HG02798 (cell line): ENCODE results near the gene SMARCA2.

Source experiments
- ATAC-seq: cut with Tn5 transposase; IDR thresholded peaks from one replicate; pipeline ENCODE4 v1.9.1; 2021; ENCODE audit warnings: mild to moderate bottlenecking; ENCODE audit not compliant: unreplicated experiment, poor library complexity

The SMARCA2 gene

GRCh38 chr9:2163231-2163885 is 148.2 kb downstream of the SMARCA2 start:
- no peak for ATAC-seq

DNA sequence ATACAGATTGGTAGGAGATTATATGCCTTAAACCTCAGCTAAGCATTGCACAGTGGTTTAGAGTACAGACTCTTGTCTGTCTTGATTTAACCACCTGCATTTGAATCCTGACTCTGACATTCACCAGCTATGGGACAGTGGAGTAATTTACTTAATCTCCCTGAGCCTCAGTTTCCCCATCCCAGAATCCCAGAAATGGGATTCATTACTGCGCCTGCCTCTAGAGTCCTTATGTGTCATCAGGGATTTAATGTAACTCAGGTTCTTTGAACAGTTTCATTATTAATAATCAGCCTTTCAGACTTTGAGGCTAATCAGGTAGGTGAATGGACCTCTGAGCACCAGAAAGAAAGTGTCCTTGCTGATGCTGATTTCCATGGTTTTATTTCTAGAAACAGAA is 149.1 kb downstream of the SMARCA2 start:
- no peak for ATAC-seq

DNA sequence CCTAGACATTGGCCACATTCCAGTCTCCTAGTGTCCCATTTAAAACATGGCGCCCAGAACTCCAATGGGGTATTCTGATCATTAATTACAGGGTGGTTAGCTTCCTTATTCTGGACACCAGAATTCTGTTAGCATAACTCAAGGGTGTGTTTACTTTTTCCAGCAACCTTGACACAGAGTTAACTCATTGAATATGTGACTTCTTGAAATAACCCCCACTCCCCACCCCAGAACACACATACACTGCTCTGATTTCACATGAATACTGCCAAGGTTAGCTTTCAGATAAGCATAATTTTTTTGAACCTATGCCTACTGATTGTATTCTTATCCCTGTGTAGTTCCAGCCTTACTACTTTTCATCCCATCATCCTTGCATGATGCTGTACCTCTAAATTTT is 151.1 kb downstream of the SMARCA2 start:
- no peak for ATAC-seq

DNA sequence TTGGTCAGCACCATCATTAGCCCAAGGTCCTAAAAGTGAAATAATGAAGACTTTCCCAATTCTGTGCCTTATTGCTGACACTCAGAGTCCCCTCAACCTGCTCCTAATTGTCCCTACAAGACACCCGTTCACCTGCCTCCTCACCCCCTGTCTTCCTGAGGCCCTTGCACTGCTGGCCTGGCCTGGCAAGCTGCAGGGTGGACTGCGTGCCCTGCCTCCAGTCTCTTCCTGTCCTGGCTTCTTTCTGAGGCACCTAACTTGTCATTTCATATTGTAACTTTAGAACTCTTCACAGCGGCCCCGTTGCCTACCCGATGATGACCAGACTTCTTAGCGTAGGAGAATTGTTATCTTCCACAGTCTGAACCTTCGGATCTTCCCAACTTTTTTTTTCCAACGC is 153.9 kb downstream of the SMARCA2 start:
- no peak for ATAC-seq

DNA sequence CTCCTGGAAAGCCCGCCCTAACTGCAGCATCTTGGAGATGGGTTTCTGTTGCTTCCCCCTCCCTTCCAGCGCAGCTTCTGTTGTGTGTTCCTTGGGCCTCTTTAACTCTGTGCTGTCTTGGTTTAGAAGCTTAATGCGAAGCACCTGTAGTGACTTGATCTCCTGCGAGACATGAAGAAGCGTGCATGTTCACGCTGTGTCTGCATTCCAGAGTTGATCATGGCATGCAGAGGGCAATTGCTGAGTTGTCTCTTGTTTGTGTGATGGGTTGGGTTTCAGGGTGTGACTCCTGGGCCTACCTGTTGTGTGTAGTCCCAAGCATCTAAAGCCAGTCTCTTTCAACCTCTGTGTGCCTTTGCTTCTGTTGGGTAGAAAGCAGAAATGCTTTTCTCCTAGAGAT is 155.6 kb downstream of the SMARCA2 start:
- ATAC-seq = no peak

- no peak for ATAC-seq
These were observed 158.0 kb downstream of the SMARCA2 start for GRCh38 chr9:2173170-2173569.

- no peak for ATAC-seq
These were observed 158.7 kb downstream of the SMARCA2 start for GRCh38 chr9:2173861-2174260.

DNA sequence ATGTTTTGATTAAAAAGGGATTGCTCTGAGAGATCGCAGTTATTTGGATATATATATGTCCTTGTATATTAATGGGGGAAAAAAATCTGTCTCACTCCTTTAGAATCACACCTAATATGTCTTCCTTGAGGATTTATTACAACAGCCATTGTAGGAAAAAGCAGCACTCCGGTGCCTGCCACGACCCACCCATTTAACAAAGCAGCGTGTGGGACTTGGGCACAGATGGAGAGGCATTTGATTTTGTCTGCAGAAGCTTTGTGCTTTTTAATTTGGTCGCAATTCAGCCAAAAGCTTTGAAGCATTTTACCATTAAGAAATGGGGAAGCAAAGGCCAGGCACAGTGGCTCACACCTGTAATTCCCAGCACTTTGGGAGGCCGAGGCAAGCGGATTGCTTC is 159.2 kb downstream of the SMARCA2 start:
- ATAC-seq = no peak

GRCh38 chr9:2174911-2175310 is 159.8 kb downstream of the SMARCA2 start:
- no peak for ATAC-seq

DNA sequence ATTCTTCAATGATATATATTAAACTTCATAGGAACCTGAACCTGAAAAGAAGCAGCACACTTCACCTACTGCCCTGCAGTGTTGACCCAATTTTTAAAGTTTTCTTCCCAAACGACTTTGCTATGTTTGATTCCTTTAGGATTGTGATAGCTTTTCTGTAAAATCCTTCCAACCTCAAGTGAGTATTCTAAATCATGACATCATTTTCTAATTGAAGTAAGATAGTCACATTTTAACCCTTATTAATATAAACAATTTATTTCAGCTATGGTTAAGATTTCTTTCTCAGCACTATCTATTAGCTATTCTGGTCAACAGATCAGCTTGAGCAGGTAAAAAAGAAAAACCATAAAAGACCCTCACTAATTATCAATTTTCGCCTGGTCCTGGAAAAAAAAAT is 162.0 kb downstream of the SMARCA2 start:
- ATAC-seq = no peak

DNA sequence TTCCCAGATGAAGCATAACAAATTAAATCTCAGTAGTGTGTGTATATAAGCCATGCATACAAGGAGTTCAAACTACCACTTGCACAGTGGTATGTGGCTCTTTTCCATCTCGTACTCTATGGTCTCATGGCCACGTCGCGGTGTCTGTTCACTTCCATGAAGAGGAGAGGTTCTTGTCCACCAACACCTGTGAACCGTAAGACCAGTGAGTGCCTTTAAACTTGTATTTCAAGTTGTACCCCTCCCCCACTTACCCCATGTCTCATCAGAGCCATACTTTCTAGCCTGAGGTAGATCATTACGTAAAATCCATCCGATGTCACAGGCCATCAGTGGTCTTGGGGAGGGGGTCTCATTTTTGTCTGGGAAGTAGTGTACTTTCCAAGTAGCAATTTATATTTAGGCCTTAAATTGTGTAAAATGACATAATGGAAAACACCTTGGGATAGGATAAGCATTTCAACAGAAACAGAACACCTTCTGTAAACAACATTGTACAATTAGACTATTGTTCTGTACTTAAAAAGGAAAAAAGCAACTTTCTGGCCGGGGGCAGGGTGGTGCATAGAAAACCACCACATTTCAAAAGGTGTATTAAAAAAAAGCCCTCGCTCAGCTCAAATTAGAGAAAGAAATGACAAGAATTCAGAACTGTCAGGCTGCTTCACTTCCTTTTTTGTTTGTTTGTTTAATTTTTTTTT is 163.0 kb downstream of the SMARCA2 start:
- no peak for ATAC-seq

- ATAC-seq = no peak
These were observed 164.4 kb downstream of the SMARCA2 start for GRCh38 chr9:2179567-2179966.

DNA sequence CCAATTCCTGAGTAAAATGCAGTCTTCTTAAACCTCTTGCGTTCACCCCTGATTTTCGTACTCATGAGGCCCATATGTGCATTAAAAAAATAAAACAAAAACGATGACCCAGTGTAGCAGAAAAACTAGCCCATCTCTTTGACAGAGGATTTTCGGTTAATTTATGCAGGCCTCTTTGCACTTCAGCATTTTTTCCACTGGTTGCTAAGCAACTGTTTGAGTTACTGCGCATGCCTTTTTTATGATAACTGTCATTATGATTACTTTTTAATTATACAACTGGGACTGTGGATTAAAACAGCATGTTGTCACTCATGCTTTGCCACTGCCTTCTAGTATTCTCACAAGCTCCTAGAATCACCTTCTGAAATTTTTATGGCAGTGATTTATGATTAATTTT is 165.0 kb downstream of the SMARCA2 start:
- no peak for ATAC-seq

DNA sequence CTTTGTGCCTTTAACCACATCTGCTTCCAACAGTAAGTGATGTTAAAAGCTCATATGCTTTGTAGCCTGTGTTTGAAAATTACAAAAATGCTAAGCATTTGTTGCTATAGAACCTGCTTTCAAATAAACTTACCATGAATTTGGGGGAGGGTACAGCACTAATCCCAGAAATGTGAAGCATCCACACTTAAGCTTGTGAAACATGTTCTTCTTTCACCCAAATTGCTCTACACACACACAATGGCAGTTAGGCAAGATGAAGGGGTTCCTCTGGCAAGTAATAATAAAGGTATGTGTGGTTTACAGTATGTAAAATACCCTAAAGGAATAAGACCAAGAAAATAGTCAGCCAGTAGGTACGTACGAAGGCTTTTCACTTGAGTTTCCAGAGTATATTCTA is 165.6 kb downstream of the SMARCA2 start:
- ATAC-seq = no peak

DNA sequence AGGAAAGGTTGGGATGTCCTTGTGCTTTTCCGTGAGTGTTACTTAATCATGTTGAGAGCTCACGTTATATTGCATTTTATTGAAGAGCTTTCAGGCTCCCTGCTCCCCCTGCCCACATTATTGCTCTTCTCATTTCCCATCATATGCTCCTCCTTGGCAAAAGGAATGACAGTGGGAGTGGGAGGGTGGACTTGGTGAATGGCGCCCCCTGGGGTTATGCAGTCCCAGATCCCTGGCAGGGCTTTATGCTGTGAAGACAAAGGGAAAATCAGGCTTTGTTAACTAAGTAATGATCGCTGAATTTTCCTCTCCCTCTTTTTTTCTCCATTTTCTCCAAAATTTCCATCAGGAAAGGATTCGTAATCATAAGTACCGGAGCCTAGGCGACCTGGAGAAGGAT is 166.6 kb downstream of the SMARCA2 start:
- ATAC-seq = no peak

DNA sequence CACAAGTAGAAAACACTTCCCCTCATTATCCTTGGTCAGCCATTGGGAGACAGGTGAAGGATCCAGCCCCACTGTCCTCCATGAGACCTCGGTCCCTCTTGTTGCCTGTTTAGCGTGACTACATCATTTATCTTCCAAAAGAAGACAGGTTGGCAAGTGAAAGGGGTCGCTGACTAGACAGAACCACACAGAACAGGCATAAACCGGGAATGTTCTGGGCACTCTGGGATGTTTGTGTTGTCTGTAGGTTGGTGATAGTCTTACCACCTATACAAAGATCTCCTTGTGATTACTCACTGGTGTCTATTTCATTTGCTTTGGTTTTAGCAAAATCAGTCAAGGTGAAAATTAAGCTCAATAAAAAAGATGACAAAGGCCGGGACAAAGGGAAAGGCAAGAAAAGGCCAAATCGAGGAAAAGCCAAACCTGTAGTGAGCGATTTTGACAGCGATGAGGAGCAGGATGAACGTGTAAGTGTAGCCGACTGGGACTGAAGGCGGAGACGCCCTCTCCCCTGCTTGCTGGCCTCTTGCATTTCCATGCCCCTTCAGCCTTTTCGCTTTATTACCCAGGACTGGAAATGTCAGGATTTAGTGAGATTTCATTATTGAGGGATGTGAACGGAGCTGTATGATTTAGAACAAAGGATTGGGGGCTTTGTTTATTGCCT is 175.9 kb downstream of the SMARCA2 start:
- no peak for ATAC-seq

GRCh38 chr9:2191609-2191972 is 176.4 kb downstream of the SMARCA2 start:
- no peak for ATAC-seq

DNA sequence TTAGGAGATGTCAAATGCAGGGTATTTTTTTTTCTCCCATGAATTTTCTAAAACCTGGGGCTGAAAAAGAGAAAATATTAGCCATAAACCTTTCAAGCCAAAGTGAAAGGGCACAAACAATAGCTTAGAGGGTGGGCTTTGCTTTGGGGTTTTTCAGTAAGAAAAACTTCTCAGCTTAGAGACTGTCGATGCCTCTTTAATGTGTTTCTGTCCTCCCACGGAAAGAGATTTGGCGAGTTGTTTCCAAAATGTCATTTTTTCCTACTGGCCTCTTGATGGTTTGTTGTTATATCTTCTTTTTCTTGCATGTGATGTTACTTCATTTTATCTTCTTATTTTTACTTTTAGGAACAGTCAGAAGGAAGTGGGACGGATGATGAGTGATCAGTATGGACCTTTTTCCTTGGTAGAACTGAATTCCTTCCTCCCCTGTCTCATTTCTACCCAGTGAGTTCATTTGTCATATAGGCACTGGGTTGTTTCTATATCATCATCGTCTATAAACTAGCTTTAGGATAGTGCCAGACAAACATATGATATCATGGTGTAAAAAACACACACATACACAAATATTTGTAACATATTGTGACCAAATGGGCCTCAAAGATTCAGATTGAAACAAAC is 177.3 kb downstream of the SMARCA2 start:
- no peak for ATAC-seq

GRCh38 chr9:2193552-2193951 is 178.4 kb downstream of the SMARCA2 start:
- no peak for ATAC-seq

GRCh38 chr9:2195211-2195610 is 180.1 kb downstream of the SMARCA2 start:
- no peak for ATAC-seq

GRCh38 chr9:2196757-2197156 is 181.6 kb downstream of the SMARCA2 start:
- no peak for ATAC-seq
